Stimulated activated CD8-positive, alpha-beta memory T cell treated with anti-CD3 and anti-CD28 coated beads, Interleukin-15, amount 100 ng/mL, for 4 hours (primary cell): ENCODE measurements around the gene ITGA2B.
"Not testable (repeated sequence)": the region's sequence is repeated elsewhere in the genome, so short reads cannot be mapped to it uniquely, and the experiment has no call there.

Source experiments
- DNase-seq, 2 donors: peaks; one replicate each; pipeline ENCODE4 v3.0.0-alpha.2; 2020; ENCODE audit warnings: low read depth in 2 of 2

ITGA2B gene

DNA sequence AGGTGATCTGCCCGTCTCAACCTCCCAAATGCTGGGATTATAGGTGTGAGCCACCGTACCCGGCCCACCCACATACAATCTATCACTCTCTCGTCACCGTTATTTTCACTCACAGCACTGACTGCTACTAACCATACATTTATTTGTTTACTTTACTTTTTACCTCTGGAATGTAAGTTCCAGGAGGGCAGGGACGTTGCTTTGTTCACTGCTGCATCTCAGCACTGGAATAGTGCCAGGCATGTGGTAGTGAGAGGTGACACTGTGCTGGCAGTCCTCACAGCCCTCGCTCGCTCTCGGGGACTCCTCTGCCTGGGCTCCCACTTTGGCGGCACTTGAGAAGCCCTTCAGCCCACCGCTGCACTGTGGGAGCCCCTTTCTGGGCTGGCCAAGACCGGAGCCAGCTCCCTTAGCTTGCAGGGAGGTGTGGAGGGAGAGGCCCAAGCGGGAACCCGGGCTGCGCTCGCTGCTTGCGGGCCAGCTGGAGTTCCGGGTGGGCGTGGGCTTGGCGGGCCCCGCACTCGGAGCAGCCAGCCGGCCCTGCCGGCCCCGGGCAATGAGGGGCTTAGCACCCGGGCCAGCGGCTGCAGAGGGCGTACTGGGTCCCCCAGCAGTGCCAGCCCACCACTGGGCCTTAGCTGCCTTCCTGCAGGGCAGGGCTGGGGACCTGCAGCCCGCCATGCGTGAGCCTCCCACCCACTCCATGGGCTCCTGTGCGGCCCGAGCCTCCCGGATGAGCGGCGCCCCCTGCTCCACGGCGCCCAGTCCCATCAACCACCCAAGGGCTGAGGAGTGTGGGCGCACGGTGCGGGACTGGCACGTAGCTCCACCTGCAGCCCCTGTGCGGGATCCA is 20.8 kb downstream of the ITGA2B start:
- not testable (repeated sequence) for DNase-seq

GRCh38 chr17:44367231-44367979 is 22.0 kb downstream of the ITGA2B start:
- DNase-seq, result no peak

DNA sequence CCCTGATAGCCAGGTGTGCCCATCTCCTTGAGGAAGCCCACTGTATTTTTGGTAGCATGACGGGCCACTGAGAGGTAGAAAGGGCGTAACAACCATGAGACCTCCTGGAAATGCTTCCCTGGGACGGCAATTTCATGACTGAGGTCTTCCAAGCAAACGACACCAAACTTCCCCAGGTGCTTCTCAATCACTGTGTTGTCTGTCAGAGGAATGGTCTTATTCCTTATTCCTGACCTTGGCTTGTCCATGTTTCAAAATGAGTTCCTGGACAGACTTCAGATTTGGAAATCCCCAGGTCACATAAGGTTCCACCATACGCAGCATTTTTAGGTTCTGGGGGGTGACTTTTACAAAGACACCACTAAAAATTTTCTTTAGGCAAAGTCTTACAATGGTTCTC is 24.4 kb downstream of the ITGA2B start:
- DNase-seq, result not testable (repeated sequence)

DNA sequence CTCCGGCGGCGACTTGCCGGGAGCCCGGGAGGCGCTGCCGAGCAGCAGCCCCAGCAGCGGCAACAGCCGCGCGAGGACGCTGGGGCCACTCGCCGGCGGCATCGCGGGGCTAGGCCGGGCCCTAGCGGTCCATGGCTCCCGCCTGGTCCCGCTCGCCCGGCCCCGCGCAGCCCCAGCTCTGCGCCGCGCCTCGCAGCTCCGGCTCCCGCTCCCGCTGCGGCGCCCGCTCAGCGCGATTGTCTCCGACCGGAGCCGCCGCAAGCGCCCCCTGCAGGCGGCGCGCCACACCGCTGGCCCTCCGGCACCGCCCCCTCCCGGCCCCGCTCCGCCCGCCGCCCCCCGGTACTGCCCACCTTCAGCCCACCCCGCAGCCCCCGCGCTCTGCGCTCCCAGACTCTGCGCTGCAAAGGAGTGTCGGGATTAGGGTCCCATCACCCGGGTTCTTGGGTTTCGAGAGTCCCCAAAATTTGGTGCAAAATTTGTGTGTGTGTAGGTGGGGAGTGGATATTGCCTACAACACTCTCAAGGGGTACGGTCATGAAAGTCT is 25.8 kb downstream of the ITGA2B start, which contains the start of gene FAM171A2:
Gene FAM171A2, minus strand, starts transcription at position 241 of the 547 bp plus-strand sequence. Its CDS starts 139 bp downstream, at position 102.
- DNase-seq, result no peak

- no peak for DNase-seq
Measured at GRCh38 chr17:44362949-44363612, 26.4 kb downstream of the ITGA2B start.

- DNase-seq, result no peak
Measured at GRCh38 chr17:44362459-44362948, 26.9 kb downstream of the ITGA2B start.

- DNase-seq, result no peak
Measured at GRCh38 chr17:44361292-44362260, 27.9 kb downstream of the ITGA2B start.

DNA sequence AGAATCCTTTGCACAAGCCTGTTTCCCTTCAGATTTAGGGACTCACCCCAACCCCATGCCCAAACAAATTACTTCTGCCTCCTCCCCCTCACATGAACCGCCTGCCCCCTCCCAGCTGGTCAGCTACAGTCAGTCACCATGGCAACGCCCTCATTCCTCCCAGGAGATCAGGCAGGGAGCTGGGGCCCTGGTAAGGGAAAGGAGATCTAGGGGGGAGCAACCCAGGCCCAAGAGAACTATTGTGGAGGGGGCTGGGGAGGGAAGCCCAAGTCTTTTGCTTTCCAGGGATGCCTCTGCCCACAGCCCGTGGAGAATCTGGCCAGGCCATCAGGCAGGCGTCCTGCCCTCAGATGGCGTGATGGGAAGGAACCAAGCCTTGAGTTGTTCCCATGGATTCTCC is 28.6 kb downstream of the ITGA2B start:
- DNase-seq, result no peak

- no peak for DNase-seq
Measured at GRCh38 chr17:44360144-44360533, 29.3 kb downstream of the ITGA2B start.

- no peak for DNase-seq
Measured at GRCh38 chr17:44359458-44360143, 29.8 kb downstream of the ITGA2B start.

- DNase-seq, result no peak
Measured at GRCh38 chr17:44359006-44359405, 30.4 kb downstream of the ITGA2B start.

DNA sequence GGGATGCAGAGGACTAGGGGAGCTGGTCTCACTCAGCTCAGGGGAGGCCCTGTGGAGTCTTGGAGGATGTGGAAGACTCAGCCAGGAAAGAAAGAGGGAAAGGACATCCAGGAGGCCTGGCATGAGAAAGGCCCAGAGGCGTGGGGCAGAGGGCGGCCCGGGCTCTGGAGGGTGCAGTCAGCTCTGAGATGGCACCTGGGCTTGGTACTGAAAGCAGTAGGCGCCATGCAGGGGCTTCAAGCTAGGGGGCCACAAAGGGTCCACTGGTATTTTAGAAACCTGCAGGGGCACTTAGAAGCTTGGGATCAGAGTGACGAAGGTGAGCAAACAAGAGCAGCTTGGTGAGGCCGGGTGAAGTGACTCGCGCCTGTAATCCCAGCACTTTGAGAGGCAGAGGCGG is 31.4 kb downstream of the ITGA2B start:
- DNase-seq, result no peak

DNA sequence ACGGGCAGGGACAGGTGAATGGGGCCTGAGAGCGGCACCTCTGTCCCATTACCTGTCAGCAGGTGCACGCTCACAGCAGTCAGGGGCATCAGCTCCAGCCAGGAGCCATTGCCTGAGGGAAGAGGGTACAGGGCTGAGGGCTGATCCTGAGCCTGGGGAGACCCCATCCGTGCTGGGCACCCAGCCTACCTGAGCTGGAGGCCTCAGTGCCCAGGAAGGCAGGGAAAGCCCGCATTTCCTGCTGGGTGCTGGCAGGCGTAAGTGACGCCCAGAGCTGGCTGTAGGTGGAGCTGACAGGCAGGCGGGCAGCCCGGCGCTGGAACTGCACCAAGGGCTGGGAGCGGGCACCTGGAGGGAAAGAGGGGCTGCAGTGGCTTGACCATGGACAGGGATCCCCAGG is 33.2 kb downstream of the ITGA2B start:
- DNase-seq, result no peak

DNA sequence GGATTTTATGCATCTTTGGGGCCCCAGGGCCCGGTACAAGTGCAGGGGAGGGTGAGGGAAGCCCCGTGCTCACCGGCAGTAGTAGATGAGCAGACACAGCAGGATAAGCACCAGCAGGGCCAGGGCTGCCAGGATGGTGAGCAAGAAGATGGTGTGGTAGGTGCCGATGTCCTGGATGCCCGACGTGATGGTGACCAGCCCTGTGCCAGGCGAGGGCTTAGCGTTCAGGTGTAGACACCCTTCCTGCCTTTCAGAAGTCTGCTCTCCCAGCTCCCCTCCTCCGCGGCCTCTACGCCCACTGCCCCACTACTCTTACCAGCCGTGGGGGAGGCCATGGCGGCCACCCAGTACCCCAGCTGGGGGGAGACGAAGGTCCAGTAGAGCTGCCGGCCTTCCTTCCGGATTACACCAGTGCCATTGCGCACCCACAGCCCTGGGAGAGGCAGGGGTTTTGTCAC is 33.8 kb downstream of the ITGA2B start:
- no peak for DNase-seq

DNA sequence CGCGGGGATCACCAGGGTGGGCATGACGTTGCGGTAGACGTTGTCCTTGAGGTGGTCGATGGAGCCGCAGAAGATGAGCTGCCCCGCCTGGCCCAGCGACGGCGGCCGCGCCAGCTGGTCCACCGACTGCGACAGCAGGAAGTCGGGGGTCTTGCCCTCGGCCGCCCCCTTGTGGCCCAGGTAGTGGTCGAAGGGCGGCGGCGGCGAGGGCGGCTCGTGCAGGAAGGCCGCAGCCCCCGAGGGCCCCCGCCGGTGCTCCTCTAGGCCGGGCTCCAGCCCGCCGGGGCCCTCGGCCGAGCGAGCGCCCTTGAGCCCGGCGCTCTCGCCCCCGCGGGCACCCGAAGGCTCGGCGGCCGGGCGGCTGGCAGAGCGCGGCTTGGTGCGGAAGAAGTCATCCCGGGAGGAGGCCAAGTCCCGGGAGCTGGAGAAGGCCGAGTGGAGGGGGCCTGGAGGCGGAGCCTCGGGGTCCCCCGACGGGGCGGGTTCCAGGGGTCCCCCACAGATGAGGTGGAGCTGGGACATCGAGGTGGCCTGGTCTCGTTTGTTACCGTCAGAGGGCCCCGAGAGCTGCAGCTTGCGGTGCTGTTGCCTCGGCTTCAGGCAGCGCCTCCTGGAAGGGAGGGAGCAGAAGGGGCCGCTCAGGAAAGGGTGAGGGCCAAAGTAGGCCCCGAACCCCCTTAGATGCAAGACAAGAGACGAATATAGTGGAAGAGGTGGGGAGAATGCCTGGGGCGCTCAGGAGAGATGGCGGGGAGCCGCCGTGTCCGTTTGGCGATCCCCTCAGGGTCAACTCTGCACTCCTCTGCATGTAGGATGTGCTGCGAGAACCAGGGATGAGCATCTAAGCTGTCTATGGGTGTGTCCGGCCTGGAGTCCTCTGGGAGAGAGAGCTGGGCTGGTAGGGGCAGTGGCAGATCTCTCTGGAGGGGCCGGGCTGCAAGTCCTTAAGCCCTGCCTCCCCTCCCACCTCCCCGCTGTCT is 34.6 kb downstream of the ITGA2B start:
- DNase-seq, result no peak

DNA sequence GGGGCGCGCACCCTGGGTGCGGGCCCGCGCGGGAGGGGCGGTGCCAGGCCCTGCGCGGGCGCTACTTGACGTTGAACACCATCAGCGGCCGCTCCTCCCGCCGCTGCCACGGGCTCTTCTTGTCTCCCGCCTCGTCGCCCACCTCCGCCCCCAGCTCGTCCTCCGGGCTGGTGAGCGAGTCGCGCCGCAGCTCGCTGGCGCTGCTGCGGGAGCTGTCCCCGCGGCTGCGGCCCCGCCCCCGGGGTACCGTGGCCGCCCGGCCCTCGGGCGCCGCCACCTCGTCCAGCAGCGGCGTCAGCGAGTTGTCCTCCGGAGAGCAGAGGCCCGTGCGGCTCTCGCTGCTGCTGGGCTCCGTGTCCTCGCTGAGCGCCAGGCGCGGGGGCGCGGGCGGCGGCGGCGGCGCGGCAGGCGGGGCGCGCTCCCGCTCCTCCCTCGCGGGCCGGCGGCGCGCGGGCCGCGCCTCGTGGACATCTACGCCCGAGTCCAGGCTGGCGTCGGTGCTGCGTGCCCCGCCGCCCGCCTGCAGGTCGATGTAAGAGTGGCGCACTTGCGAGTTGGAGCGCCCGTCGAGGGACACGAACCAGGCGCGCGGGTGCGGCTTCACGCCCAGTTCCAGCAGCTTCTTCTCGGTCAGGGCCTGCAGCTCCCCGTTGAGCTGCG is 35.6 kb downstream of the ITGA2B start:
- no peak for DNase-seq

- DNase-seq, result no peak
Measured at GRCh38 chr17:44352828-44353671, 36.4 kb downstream of the ITGA2B start.
